ENCODE measurements around the gene CSNK1G1.
A peak's percentile ranks its signal among the peaks of the same experiment; 100 is the strongest.

Gene CSNK1G1

DNA sequence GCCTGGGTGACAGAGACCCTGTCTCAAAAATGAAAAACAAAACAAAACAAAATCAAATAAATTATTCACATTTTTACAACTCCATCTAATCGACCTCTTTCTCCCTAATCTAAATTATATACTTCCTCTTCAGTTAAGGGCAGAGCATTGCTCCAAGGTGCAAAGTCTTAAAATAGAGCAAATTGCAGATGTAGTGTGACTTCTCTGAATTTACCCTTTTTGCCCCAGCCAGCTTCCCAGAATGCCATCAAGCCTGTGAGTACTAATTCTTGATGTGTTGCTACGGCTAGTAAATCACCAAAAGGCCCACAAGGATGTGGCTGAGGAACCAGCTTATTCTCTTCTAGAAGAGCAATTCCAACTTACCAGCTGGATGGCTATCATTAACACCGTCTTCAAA lies 139.8 kb downstream of the CSNK1G1 start:
- ChIA-PET CTCF (interaction anchor here (0.6 kb wide), 2 partner anchors 35 to 172 kb away, joined by 3 read pairs; partner anchors contain the start of gene TRIP4), POLR2A (ENCODE audit: low non-redundant PET) (no interaction called here)
- DNase-seq (ENCODE audit: low spot score), result no peak
- H3K27ac ChIP-seq, result no peak overlapping the region
- TF ChIP-seq, protein P1, sequence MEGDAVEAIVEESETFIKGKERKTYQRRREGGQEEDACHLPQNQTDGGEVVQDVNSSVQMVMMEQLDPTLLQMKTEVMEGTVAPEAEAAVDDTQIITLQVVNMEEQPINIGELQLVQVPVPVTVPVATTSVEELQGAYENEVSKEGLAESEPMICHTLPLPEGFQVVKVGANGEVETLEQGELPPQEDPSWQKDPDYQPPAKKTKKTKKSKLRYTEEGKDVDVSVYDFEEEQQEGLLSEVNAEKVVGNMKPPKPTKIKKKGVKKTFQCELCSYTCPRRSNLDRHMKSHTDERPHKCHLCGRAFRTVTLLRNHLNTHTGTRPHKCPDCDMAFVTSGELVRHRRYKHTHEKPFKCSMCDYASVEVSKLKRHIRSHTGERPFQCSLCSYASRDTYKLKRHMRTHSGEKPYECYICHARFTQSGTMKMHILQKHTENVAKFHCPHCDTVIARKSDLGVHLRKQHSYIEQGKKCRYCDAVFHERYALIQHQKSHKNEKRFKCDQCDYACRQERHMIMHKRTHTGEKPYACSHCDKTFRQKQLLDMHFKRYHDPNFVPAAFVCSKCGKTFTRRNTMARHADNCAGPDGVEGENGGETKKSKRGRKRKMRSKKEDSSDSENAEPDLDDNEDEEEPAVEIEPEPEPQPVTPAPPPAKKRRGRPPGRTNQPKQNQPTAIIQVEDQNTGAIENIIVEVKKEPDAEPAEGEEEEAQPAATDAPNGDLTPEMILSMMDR (conservative IDR thresholded peaks at IDR 0.05; ENCODE audit: low read depth), result no peak

DNA sequence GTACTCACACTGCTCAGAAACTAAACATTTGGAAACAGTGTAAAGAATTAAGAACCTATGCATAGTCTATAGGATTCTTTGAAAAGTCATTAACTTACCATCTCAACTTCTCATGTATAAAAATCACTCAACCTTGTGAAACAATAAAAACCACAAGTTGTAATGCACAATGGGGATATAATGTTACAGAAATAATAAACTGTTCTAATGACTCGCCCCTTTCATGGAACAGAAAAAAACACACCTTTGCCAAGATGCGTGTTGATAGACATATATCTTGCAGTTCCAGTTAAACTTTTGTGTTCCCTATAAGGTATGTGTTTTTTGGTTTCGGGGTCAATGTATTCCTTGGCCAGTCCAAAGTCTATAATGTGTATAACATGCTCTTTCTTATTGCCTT lies 142.3 kb downstream of the CSNK1G1 start:
- ChIA-PET POLR2A (ENCODE audit: low non-redundant PET) (no interaction called here), CTCF (no interaction called here)
- no peak overlapping the region for H3K27ac ChIP-seq
- no peak for DNase-seq (ENCODE audit: low spot score)
- TF ChIP-seq, protein P1 (conservative IDR thresholded peaks at IDR 0.05; ENCODE audit: low read depth), result no peak

- TF ChIP-seq, protein P1 (conservative IDR thresholded peaks at IDR 0.05; ENCODE audit: low read depth), result no peak
- no peak for DNase-seq (ENCODE audit: low spot score)
- ChIA-PET POLR2A (ENCODE audit: low non-redundant PET) (no interaction called here), CTCF (no interaction called here)
- no peak overlapping the region for H3K27ac ChIP-seq
Observed at GRCh38 chr15:64211696-64212095, 144.3 kb downstream of the CSNK1G1 start.

- POLR2A ChIA-PET (ENCODE audit: low non-redundant PET), result no interaction called here
- H3K27ac ChIP-seq, result no peak overlapping the region
- no peak for DNase-seq (ENCODE audit: low spot score)
- TF ChIP-seq, protein P1 (conservative IDR thresholded peaks at IDR 0.05; ENCODE audit: low read depth), result no peak
- CTCF ChIA-PET, result interaction anchor here (0.6 to 1.0 kb wide), 5 partner anchors 13 to 496 kb away, joined by 3 to 8 read pairs (median 3); partner anchors contain the start of gene CSNK1G1
Observed at GRCh38 chr15:64210371-64210770, 145.6 kb downstream of the CSNK1G1 start.

DNA sequence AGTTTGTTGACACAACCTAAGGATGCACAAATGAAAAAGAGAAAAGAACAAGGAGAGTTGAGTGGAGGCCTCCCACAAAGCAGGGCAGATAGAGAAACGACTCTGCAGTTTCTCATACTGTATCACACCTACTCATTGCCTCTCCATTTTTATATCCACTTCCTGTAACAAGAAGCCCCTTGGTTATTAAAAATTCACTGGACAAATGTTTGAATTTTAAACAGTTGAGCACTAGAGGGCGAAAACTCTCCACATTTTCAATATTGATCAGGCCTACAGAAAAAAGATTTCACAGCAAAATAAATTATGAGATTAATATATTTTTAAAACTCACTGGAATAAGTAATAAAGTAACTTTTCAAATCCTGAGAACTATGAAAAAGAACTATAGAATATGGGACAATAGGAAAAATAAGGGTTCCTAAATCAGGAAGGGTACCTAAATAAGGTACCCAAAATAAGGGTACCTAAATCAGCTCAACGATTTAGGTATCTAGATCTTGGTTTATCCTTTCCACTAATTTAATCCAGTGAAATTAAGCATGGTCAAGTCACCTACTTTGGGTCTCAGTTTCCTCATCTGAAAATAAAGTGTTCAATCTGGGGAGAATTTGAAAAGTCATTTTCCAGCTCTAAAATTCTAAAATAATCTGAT lies 146.2 kb downstream of the CSNK1G1 start:
- TF ChIP-seq, protein P1 (conservative IDR thresholded peaks at IDR 0.05; ENCODE audit: low read depth), result peak; percentile 71
- ChIA-PET CTCF (interaction anchor here (0.6 to 1.0 kb wide), 5 partner anchors 146 to 496 kb away, joined by 3 to 8 read pairs (median 3); partner anchors contain the start of gene CSNK1G1), POLR2A (ENCODE audit: low non-redundant PET) (no interaction called here)
- DNase-seq (ENCODE audit: low spot score), result peak; percentile 30
- H3K27ac ChIP-seq, result no peak overlapping the region

- no peak overlapping the region for H3K27ac ChIP-seq
- ChIA-PET CTCF (interaction anchor here (0.6 to 1.2 kb wide), 2 partner anchors 52 to 157 kb away, joined by 3 read pairs; no protein-coding TSS in a partner anchor), POLR2A (ENCODE audit: low non-redundant PET) (no interaction called here)
- TF ChIP-seq, protein P1 (conservative IDR thresholded peaks at IDR 0.05; ENCODE audit: low read depth), result no peak
- DNase-seq (ENCODE audit: low spot score), result no peak
Observed at GRCh38 chr15:64205202-64205601, 150.8 kb downstream of the CSNK1G1 start.
